Ascending aorta (tissue), 2 donors: ENCODE data around the gene GUCD1. TPM values are rescaled to one million over a fixed set of nuclear protein-coding genes. Genes with fewer than 3 reads are reported as not detected.
A peak's percentile ranks its signal among the peaks of the same experiment; 100 is the strongest.

Experiments
- DNase-seq, 2 donors: peaks; one replicate each; pipeline ENCODE4 v3.0.0-alpha.2; 2019; ENCODE audit warnings: low spot score in 2 of 2
- H3K27ac ChIP-seq, 2 donors: fragments of 200-600 bp; sonication (generic); one replicate each; pipeline ENCODE4 v1.5.1; 2016 to 2017; ENCODE audit warnings: mild to moderate bottlenecking in 1 of 2
- H3K27me3 ChIP-seq: fragments of 200-600 bp; sonication (generic); one replicate; pipeline ENCODE4 v1.5.1; 2017
- H3K36me3 ChIP-seq, 2 donors: fragments of 200-600 bp; sonication (generic); one replicate each; pipeline ENCODE4 v1.5.1; 2016
- H3K4me1 ChIP-seq, 2 donors: fragments of 200-600 bp; sonication (generic); one replicate each; pipeline ENCODE4 v1.5.1; 2016 to 2017; ENCODE audit warnings: mild to moderate bottlenecking in 1 of 2
- H3K4me3 ChIP-seq, 2 donors: fragments of 200-600 bp; sonication (generic); one replicate each; pipeline ENCODE4 v1.5.1; 2016 to 2017; ENCODE audit warnings: mild to moderate bottlenecking in 1 of 2
- H3K9me3 ChIP-seq, 2 donors: fragments of 200-600 bp; sonication (generic); one replicate each; pipeline ENCODE4 v1.5.1; 2016
- CTCF ChIP-seq, 3 experiments: fragments of 200-600 bp in 2 of 3; fragments of 450-650 bp in 1 of 3; sonication (generic) in 2 of 3; IDR thresholded peaks; one replicate each; pipeline ENCODE4 v1.5.1; 2016 to 2019; ENCODE audit warnings: antibody characterized with exemption in 3 of 3, mild to moderate bottlenecking in 1 of 3, moderate library complexity in 1 of 3
- intact Hi-C: fragments of 100-400 bp; cut with DNase I; formaldehyde crosslinking; loops from one replicate; pipeline ENCODE4 v1.15.1; 2023
- total RNA-seq: library from RNA; depleted of rRNA; stranded (reverse); fragments of >200 nt; gene quantifications from one replicate; pipeline ENCODE4 v1.1.0, GENCODE V29; 2016

Gene GUCD1
- total RNA-seq, 1 donor from 2014 or later: 80.0 TPM

- no peak for TF ChIP-seq CTCF (IDR thresholded peaks at IDR 0.05)
- no peaks in the 10 kb centered on the region for H3K36me3 ChIP-seq
- peak within 1 kb of the TSS in 1 of 2 donors; percentile 53 for H3K4me3 ChIP-seq
- intact Hi-C loops: no loop called here
- no peak within 1 kb of the TSS for H3K27ac ChIP-seq
- H3K27me3 ChIP-seq: no peaks in the 10 kb centered on the region
- H3K4me1 ChIP-seq: no peaks in the 10 kb centered on the region
- H3K9me3 ChIP-seq: no peaks in the 10 kb centered on the region
- no peak for DNase-seq
Measured at GRCh38 chr22:24494528-24495364, 60.2 kb downstream of the GUCD1 start, which contains the start of gene UPB1. Gene UPB1 (plus strand): TSS chr22:24495332. CDS start chr22:24495404, 72 bp downstream.

- intact Hi-C loops: no loop called here
- no peaks in the 10 kb centered on the region for H3K4me1 ChIP-seq
- H3K27ac ChIP-seq: no peak overlapping the region
- H3K36me3 ChIP-seq: no peaks in the 10 kb centered on the region
- no peak for DNase-seq
- H3K9me3 ChIP-seq: no peaks in the 10 kb centered on the region
- no peak for TF ChIP-seq CTCF (IDR thresholded peaks at IDR 0.05)
- H3K4me3 ChIP-seq: peak overlapping the region in 1 of 2 donors; percentile 53
- no peaks in the 10 kb centered on the region for H3K27me3 ChIP-seq
Measured at GRCh38 chr22:24494167-24494527, 60.8 kb downstream of the GUCD1 start.

- no peak for TF ChIP-seq CTCF (IDR thresholded peaks at IDR 0.05)
- intact Hi-C loops: no loop called here
Measured at GRCh38 chr22:24492391-24492790, 62.5 kb downstream of the GUCD1 start.

More at GRCh38 chr22:24492391-24492790, 62.5 kb downstream of the GUCD1 start:
- H3K4me1 ChIP-seq: no peaks in the 10 kb centered on the region
- no peaks in the 10 kb centered on the region for H3K36me3 ChIP-seq
- H3K27ac ChIP-seq: no peak overlapping the region
- no peak overlapping the region for H3K4me3 ChIP-seq
- no peak for DNase-seq
- H3K27me3 ChIP-seq: no peaks in the 10 kb centered on the region
- H3K9me3 ChIP-seq: no peaks in the 10 kb centered on the region

Other genes with a start within 250 kb of the GUCD1 start
- gene ADORA2A, start 127.5 kb downstream of the GUCD1 start, total RNA-seq: 14.7 TPM
- gene UPB1, start 59.8 kb downstream of the GUCD1 start, total RNA-seq: not detected
- gene SNRPD3, start 861 bp upstream of the GUCD1 start, total RNA-seq: 113 TPM
- 22.7 TPM for gene LRRC75B, start 37.9 kb upstream of the GUCD1 start, total RNA-seq
- gene GGT1, start 48.1 kb upstream of the GUCD1 start, total RNA-seq: not detected
- not detected for gene PIWIL3, start 219.6 kb upstream of the GUCD1 start, total RNA-seq